Stimulated activated CD4-positive, alpha-beta T cell treated with anti-CD3 and anti-CD28 coated beads, Interleukin-15, amount 100 ng/mL, for 24 hours (primary cell): ENCODE data around the gene TNS1.

ENCODE experiments used
- DNase-seq: peaks from one replicate; pipeline ENCODE4 v3.0.0-alpha.2; 2020

TNS1 gene

DNA sequence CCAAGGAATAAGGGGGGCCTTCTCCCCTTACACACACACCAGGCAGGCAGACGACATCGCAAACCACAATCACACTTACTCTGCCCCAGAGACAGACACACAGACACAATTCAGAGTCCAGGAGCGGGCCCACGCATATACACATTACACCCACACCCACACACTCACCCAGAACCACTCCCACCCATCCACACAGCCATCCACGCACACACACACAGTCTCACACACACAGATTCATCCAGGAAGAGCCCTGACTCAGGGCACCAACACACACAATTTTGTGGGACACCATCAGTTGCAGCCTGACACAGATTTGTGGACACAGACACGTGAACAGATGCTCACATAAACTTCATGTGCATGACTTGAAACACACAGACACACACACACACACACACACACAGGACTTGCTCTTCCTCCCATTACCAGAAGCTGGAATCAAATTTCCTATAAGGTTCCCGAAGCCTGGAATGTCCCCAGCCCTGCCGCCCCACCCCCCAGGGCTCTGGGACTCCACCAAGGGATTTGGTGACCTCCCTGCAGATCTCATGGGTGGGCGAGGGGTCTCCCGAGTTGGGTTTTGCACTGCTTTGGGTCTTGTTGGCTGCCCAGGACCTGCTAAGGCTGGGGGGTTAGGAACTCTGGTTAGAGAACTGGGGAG lies 23.5 kb downstream of the TNS1 start:
- DNase-seq: no peak

- no peak for DNase-seq
These were observed 24.2 kb downstream of the TNS1 start for GRCh38 chr2:217978536-217979150.

- DNase-seq: no peak
These were observed 24.8 kb downstream of the TNS1 start for GRCh38 chr2:217977840-217978535.

GRCh38 chr2:217976301-217976700 lies 26.5 kb downstream of the TNS1 start:
- DNase-seq: no peak

DNA sequence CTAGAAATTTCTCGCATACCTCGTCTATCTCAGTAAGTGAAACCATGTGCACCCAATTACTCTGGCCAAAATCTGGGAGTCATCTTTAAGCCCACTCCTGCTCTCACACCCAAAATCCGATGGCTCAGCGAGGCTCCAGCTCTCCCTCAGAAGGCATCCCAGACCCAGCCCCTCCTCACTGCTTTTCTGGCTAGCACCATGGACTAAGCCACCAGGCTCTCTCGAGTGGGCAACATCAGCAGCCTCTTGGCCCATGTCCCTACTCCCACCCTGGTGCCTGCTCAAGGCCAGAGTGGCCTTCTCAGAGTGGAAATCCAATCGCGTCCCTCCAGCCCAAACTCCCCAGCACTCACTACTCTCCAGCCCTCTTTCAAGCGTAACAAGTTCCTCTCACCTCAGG lies 27.2 kb downstream of the TNS1 start:
- no peak for DNase-seq

- no peak for DNase-seq
These were observed 28.3 kb downstream of the TNS1 start for GRCh38 chr2:217974389-217975005.

DNA sequence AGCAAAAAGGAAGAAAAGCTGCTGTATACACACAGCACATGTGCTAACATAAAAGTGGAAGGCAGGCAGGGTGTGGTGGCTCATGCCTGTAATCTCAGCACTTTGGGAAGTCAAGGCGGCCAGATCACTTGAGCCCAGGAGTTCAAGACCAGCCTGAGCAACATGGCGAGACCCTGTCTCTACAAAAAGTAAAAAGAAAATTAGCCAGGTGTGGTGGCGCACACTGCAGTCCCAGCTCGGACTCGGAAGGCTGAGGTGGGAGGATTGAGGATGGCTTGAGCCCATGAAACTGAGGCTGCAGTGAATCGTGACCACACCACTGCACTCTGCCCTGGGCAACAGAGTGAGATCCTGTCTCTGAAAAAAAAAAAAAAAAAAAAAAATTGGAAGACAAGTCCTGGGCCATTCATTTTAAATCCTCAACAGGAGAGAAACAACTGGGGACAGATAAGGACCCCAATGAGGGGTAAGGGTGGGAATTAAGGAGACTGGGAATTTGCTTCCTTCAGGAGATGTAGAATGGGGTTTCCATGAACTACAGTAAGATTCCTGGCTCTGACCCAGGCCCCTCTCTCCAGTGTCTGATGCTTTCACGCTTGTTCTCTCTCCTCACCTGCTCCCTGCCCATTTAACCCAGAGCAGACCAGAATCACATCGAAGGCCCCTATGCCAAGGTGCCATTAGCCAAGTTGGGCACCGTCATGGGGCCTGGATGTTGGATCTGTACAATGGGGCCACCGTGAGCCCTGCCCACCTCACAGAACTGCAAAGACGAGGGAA lies 29.6 kb downstream of the TNS1 start:
- no peak for DNase-seq

- DNase-seq: no peak
These were observed 30.3 kb downstream of the TNS1 start for GRCh38 chr2:217972490-217972889.

- DNase-seq: no peak
These were observed 30.8 kb downstream of the TNS1 start for GRCh38 chr2:217972037-217972436.

- DNase-seq: no peak
These were observed 31.6 kb downstream of the TNS1 start for GRCh38 chr2:217971166-217971565.

GRCh38 chr2:217970206-217970605 lies 32.6 kb downstream of the TNS1 start:
- no peak for DNase-seq

- no peak for DNase-seq
These were observed 33.2 kb downstream of the TNS1 start for GRCh38 chr2:217969588-217969987.

GRCh38 chr2:217968023-217968422 lies 34.8 kb downstream of the TNS1 start:
- no peak for DNase-seq

DNA sequence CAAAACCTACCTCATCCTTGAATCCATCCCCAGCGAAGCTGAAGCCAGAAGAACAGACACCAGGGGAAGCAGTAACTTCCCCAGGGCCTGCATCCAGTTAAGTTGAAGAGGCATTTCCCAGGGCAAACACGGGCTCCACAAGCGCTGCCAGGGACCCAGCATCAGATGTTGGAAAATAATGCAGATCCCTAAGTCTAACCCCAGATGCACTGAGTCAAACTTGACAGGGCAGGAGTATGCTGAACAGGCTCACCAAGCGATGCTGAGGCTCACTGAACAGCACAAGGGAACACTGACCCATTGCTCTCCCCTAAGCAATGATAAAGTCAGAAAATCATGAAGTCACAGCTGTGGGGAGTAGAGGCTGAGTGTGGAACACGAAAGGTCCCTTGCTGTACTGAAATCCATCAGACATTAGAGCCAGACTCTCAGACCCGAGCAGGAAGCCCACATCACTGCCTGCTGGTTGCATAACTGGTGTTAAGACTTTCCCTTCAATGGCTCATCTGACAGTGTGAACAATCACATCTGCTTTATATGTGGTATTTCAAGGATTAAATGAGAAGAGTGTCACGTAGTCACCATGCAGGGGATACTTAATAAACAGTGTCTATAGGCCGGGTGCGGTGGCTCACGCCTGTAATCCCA lies 36.2 kb downstream of the TNS1 start:
- no peak for DNase-seq

- DNase-seq: no peak
These were observed 38.3 kb downstream of the TNS1 start for GRCh38 chr2:217964275-217965161.

GRCh38 chr2:217960351-217960750 lies 42.4 kb downstream of the TNS1 start:
- DNase-seq: no peak

- DNase-seq: no peak
These were observed 43.1 kb downstream of the TNS1 start for GRCh38 chr2:217959723-217960122.

GRCh38 chr2:217958884-217959225 lies 43.9 kb downstream of the TNS1 start:
- no peak for DNase-seq

DNA sequence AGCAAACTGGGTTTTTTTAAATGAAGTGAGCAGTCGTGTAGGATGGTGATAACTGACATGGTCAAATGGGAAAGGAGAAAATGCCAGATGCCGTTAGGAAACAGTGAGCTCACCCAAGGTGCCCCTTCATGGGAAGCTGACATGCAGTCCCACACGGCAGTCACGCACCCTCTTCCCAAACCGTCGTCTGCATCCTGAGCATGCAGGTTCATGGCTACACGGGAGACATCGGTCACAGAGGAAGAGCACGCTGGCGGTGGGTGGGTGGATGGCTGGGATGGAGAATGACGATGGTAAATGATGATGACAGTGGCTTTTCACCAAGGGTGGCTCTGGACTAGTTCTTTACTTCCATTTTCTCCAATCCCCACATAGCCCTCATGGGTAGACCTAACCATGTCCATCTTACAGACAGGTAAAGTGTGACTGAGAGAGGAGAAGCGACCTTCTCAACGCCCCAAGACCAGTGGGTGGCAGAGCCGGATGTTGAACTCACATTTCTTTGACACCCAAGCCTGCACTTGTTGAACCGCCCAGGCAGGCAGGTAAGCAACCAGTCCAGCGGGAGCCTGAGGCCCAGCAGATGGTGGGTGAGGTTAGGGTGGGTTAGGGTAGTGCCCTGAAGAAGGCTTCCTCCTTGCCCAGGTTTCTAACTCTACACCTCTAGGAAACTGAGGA lies 44.5 kb downstream of the TNS1 start:
- no peak for DNase-seq

GRCh38 chr2:217956586-217957457 lies 46.0 kb downstream of the TNS1 start:
- DNase-seq: no peak
